CD4-positive, alpha-beta T cell treated with Interleukin-2 at 100 ng/mL for 4 hours (primary cell): ENCODE data around the gene LRRC70.
A peak's percentile ranks its signal among the peaks of the same experiment; 100 is the strongest.
"Not testable (repeated sequence)": the region's sequence is repeated elsewhere in the genome, so short reads cannot be mapped to it uniquely, and the experiment has no call there.

Experiments used
- DNase-seq: peaks from one replicate; pipeline ENCODE4 v3.0.0-alpha.2; 2020; ENCODE audit warnings: low spot score

LRRC70 gene, protein sequence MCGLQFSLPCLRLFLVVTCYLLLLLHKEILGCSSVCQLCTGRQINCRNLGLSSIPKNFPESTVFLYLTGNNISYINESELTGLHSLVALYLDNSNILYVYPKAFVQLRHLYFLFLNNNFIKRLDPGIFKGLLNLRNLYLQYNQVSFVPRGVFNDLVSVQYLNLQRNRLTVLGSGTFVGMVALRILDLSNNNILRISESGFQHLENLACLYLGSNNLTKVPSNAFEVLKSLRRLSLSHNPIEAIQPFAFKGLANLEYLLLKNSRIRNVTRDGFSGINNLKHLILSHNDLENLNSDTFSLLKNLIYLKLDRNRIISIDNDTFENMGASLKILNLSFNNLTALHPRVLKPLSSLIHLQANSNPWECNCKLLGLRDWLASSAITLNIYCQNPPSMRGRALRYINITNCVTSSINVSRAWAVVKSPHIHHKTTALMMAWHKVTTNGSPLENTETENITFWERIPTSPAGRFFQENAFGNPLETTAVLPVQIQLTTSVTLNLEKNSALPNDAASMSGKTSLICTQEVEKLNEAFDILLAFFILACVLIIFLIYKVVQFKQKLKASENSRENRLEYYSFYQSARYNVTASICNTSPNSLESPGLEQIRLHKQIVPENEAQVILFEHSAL

DNA sequence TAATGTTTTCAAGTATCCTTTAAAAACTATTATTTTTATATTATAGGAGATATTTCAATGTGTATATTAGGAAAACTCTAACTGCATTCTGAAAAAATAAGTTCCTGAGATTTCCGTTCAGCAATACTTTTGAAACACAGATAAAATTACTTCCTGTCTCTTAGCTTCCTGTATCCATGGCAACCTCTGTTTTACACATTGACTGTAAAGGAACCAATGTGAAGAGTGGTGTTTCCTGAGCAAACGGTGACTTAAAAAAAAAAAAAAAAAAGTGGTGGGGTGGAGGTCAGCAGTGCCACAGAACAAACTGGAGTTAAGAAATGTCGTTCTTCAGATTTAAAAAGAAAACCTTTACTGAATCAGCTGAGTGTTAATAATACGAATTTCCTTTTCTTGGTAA, at the start of gene LRRC70:
LRRC70 (plus strand) TSS at position 280 of the 400 bp plus-strand sequence. CDS start 620 bp downstream, outside the sequence.
- DNase-seq, result peak; percentile 84

DNA sequence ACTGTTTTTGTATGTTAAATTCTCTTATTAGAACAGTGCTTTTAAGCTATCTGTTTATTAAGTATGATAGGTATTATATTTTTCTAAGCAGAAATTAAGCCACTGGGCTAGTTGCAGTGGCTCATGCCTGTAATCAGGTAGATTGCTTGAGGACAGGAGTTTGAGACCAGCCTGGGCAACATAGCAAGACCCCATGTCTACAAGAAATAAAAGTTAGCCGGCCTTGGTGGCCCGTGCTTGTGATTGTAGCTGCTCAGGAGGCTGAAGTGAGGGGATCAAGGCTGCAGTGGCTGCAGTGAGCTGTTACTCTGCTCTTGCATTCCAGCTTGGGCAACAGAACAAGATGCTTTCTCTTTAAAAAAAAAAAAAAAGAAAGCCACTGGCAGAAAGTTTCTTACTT, 45.0 kb upstream of the LRRC70 start:
- no peak for DNase-seq

DNA sequence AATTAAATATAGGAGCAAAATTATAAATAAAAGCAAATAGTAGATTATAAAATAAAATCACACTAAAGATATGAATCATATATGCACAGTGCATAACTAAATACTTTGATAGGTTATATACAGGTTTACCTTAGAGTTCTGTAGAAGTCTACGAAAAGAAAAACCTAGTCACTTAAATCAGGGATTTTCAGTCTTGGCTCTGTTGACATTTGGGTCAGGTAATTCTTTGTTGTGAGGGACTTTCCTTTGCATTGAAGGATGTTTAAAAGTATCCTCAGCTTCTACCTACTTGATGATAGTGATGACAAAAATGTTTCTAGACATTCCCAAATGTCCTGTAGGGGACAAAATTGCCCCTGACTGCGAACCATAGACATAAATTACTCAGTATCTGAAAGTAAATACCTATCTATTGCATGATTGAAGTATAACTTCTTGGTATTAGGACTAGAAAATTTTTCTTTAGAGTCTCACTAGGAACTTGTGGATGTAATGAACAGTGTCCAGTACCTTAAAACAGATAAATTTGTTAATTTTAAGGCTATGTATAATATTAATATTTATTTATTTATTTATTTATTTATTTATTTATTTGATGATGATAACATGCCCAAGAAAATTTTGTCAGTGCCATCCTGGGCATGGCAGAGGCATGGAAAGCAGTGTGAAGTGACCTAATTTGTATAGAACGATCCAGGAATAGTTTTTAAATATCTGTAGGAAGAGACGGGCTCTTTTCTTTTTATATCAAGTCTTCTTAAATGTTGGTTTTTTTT, 44.0 kb upstream of the LRRC70 start:
- no peak for DNase-seq

DNA sequence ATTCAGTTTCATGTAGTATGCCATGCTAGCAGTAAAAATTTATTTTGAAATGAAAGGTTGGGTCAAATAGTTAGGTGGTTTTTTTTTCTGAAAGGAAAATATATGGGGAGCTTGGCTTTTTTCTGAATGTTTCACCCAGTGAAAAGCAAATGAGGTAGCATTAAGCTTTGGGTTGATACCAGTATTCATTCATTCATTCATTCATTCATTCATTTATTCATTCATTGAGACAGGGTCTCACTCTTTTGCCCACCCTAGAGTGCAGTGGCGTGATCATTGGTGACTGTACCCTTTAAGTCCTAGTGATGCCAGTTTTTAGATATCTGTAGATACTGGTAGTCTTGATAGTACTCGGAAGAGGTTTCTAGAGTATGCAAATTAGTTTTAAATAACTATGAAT, 42.4 kb upstream of the LRRC70 start:
- DNase-seq, result no peak

DNA sequence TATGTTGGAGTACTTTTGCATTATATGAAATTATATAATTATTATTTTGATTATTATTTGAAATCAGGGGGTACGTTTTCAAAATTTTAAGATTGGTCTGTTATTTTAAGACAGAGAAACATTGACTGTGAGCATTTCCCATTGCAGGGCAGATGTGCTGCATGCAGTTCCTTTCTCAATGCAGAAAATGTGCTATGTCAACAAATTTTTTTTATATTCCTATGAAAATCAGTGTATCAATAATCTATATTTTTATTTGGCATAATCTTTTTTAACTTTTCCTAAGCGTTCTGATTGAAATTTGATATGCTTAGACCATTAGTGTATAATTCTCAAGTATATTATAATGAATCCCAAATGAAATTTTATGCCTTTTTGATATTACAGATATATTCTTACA, 41.8 kb upstream of the LRRC70 start:
- no peak for DNase-seq

DNA sequence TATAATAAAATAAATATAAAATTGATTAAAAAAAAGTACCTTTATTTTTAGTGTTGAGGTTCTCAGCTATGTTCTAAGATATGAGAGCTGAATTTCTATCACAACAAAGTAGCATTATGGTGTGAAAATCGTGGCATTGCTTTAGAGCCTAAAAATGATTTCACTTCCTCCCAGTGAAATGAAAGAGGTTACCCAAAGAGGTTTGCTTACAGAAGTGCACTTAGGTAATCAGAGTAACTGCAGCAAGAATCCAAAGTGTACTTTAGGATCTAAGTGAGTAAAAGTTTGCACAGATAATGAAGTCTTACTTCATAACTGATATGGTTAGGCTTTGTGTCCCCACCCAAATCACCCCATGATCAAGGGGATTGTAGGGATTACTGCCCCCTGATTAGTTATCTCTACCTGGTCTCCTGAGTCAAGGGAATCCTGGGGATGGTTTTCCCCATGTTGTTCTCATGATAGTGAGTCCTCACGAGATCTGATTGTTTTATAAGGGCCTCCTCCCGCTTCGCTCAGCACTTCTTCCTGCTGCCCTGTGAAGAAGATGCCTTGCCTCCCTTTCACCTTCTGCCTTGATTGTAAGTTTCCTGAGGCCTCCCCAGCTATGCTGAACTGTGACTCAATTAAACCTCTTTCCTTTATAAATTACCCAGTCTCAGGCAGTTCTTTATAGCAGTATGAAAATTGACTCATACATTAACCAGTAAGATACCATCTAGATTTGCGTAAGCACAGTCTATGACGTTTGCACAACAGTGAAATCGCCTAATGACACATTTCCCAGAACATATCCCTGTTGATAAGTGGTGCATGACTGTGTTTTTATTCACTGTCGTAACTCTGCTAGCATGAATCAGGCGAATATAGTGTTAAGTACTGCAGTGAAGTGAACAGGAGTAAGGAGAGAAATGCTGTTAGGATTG, 40.3 kb upstream of the LRRC70 start:
- no peak for DNase-seq

DNA sequence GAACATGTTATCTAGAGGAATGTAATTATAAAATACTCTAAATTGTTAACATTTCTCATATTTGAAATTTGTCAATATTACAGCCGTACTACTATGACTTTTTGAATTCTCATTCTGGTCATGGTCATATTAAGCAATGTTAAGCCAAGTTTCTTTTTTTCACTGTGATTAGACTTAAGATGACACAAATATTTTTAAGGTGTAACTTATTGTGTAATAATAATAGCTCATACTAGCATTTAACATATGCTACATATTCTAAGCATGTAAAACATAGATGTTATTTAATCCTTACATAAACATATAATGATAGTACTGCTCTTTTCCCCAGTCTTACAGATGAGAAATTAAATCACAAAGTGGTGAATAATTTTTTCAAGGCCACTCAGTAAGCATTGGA, 35.9 kb upstream of the LRRC70 start:
- no peak for DNase-seq

DNA sequence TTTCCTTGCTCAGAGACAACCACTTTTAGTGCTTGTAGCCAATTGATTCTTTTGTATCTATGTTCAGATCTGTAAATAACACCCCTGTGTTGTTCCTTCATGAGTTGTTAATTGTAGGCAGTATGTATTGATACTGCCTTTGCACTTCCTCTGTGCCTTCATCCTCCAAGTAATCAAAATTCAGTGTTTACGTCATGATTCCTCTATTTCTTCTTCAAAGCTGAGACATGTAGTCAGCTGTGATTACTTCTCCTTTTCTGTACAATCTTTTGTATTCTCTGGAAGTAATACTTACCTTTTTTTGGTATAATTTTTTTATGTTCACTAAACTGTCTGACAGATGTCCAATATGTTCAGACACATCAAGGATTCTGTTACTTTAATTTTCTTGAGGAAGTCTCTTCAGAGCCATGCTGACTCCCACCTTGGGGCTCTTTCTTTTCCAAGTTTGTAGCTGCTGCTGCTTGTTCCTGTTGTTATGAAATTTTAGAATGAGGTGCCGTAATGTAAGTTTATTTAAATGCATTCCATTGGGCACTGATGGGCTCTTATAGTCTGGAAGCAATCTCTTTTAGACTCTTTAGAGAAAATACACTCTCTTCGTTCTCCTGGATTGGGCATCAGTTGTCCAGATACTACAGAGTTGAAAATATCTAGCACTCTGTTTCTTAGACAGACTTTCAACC, 30.5 kb upstream of the LRRC70 start:
- no peak for DNase-seq

DNA sequence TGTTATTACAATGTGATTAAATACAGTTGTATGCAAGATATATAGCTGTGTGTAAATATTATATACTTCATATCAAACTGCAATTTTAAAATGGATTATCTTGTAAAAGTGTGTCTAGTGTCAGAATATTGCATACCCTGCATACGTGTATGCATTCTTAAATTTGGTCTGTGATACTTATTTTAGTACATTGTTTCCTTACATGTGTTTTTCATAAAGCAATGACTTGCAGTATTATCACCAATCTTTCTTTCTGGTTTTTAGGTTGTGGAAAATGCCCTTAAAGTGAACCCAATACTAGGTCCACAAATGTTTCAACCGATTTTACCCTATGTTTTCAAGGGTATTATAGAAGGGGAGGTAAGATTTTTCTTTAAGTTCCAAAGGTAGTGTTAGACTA, 28.5 kb upstream of the LRRC70 start:
- DNase-seq, result no peak

DNA sequence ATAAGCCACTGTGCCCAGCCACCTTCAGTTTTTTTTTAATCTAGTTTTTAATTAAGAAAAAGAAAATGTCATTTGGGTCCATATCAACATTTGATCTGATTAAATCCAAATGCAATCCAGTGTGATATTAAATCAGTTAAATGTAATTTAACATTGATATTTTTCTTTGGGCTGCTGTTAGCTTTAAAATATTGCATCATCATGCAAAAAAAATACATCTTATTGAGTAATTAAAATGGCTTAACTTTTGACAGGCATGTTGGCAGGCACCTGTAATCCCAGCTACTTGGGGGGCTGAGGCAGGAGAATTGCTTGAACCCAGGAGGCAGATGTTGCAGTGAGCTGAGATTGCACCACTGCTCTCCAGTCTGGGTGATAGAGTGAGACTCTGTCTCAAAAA, 22.7 kb upstream of the LRRC70 start:
- DNase-seq, result no peak

DNA sequence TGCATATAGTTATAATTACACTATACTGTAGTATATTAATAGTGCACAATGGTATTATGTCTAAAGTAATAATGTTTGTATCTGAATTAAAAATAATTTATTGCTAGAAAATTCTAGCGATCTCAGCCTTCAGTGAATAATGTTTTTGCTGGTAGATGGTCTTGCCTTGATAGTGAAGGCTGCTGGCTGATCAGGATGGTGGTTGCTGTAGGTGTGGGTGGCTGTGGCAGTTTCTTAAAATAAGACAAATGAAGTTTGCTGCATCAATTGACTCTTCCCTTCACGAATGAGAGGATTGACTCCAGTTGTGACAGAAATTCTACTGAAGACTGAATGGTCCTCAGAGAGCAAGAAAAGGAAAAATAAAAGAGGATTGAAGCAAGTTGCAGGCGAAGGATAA, 19.7 kb upstream of the LRRC70 start:
- no peak for DNase-seq

DNA sequence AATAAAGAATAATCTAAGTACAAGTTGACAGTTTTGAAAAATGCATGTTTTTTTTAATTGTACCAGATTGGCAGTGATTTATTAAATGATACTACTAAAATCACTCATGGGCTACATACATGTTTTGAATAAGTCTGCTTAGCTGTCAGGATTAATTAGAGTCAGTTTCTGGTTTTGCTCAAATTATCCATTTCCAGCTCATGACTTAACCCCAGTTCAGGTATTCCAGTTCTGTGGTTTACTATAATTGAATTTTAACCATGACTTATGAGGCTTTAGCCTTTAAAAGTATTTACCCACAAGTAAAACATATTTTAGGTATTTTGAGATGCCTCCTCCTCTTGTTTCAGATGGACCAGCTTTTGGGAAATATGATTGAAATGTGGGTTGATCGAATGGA, 17.8 kb upstream of the LRRC70 start:
- DNase-seq, result no peak

DNA sequence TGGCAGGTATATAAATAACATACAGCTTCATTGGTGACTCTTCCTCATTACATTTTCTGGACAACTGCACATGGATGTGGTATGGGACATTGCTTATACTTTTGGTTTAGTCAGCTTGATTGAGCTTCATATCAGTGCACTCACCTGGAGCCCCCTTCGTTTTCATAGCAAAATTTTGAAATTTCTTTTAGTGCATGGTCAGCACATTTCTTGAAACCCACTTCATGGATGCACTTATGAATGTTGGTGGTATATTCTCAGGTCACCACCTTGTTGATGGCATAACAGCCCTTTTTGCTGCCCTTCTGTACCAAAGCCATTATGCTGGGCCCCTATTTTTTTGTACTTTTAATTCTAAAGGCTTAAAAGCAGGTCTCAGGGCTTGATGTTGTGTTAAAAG, 16.7 kb upstream of the LRRC70 start:
- DNase-seq, result no peak

DNA sequence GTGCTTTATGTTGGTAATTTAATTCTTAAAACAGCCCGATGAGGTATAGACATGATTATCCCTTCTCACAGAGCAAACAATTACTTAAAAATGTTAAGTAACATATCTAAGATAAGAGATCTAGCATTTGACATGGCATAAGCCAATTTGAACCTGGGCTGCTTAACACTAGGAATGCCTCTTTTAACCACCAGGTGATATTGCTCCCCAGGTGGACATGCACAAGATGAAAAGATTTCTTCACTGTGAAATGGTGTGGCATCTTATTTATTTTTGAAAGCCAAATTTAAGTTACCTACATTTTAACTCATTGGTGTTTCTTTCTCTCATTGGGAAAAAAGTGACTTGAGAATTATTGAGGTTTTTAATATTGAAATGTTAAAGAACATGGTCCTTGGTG, 15.8 kb upstream of the LRRC70 start:
- DNase-seq, result no peak

DNA sequence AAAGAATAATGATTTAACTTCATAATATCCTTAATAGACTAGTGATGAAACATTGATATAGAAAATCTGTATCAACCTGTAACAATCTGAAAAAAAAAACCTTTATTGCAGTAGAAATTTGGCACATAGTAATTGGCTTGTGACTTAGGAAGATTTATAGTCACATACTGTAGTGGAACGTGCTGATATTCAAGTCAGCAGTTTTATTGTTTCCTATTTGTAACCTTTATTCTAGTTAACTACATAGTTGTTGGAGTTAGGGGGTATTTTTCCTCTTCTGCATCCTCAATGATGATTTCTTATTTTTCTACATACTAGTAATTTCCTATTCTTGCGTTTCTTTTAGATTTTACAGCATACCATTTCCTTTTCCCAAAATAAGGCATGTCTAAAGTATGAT, 14.5 kb upstream of the LRRC70 start:
- DNase-seq, result no peak

DNA sequence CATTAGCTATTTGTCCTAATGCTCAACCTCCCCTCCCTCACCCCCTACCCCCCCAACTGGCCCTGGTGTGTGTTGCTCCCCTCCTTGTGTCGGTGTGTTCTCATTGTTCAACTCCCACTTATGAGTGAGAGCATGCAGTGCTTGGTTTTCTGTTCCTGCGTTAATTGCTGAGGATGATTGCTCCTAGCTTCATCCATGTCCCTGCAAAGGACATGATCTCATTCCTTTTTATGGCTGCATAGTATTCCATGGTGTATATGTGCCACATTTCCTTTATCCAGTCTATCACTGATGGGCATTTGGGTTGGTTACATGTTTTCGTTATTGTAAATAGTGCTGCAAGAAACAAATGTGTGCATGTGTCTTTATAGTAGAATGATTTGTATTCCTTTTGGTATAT, 12.9 kb upstream of the LRRC70 start:
- DNase-seq, result not testable (repeated sequence)

DNA sequence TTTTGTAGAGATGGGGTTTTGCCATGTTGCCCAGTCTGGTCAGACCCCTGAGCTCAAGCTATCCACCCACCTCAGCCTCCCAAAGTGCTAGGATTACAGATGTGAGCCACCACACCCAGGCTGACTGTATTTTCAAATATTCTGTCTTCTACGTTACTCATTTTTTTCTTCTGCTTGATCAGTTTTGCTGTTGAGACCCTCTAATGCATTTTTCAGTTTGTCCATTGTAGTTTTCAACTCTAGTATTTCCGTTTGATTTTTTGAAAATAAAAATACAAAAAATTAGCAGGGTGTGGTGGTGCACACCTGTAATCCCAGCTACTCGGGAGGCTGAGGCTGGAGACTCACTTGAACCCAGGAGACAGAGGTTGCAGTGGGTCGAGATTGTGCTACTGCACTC, 10.5 kb upstream of the LRRC70 start:
- no peak for DNase-seq

DNA sequence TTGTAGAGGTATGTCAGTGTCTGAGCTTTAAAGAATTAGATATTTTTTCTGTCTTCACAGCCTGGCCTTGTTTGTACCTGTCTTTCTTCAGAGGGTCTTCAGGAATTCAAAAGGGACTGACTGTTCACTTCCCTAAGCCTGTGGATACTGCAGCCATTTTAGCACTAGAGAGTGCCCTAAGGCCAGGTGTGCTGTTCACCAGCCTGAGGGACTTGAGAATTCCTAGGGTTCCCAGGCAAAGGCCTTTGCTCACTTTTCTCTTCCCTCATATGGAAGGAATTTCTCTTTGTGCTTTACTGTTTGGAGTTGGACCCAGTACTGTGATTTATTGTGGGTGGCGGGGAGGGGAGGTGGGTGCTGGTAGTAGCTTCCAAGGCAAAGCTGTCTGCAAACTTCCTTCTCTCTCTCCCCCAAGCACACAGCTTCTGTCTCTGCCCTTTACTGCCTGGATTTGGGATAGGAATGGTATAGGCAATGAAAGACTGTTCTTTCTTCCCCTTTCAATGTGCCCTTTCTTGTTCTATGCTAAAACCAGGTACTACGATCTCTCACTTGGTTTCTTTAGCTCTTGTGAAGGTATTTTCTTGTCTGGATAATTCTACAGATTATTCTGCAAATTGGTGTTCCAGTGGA, 9.7 kb upstream of the LRRC70 start:
- DNase-seq, result no peak

DNA sequence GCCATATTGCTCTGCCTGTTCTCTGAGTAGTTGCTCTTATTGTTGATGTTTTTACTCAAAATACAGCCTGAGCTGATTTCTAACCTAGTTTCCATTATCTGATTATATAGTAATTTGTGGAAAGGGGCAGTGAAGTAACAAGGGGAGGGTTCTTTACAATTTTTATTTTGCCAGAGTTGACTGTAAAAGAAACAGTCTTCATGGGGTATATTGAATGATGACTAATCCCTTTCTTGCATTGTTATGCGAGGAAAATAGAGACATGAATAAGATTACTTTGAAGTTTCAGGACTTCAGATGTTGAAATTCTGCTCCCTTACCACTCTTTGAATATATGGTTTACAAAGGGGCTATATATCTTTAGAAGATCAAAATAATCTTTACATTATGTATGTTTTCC, 9.1 kb upstream of the LRRC70 start:
- no peak for DNase-seq

DNA sequence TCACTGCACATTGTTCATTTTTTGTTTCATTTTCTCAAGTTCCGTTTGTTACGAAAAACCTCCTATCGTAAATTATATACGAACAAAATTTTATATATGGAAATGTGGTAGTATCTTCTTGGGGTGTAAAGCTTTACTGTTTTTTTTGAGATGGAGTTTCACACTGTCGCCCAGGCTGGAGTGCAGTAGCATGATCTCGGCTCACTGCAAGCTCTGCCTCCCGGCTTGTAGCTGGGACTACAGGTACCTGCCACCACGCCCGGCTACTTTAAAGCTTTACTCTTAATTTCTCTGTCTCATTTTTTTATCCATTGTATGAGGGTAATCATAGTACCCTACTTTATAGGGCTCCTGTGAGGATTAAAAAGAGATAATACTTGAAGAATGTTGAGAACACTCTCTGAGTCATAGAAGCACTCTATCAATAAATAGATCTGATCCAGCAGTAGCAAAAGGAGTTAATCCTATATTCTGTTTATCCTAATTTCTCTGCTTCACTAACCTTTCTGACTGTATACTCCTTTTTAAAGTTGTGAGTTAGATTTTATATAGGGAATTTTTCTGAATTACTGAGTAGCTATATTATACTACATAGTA, 5.6 kb upstream of the LRRC70 start:
- DNase-seq, result no peak

DNA sequence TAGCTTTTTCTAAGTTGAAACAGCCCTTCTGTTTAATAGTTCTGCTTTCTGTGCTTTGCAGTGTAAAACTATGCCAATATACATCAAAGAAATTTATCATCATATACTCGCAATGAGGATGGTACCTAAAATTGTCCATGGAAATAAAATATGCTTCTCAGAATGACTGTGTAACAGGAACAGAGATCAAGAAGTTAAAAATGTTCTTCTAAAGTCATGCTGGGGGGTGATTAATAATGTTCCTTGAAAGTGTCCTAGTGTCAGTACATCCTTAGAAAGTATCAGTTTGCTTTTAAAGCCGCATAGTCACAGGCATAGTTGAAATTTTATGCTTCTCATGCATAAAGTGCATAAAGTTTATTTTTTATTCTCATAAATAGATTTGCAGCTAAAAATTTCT, 4.0 kb upstream of the LRRC70 start:
- no peak for DNase-seq
